ENCODE data around the gene WWTR1.
A peak's percentile ranks its signal among the peaks of the same experiment; 100 is the strongest.

Gene WWTR1

DNA sequence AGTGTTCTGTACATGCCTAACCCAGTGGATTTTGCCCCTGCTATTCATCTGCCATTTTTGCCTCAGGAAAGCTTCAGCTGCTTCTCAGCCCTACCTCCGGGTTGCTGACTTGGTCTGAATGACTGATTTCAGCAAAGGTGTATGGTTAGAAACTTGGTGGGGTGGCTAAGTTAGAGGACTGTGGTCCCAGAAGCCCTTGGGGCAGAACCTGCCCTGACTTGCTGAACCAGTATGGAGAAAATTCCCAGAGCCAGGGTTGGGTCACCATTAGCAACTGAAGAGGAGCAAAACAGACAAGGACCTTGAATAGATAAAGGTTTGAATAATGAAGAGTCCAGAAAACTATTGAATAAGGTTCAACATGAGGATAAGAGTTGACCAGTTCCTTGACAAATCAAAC is 6.1 kb upstream of the WWTR1 start:
- H3K27me3 Mint-ChIP-seq: peaks cover 67% of the 10 kb centered on the region
- peaks cover under 1% of the 10 kb centered on the region for H3K4me1 Mint-ChIP-seq (ENCODE audit: low read depth)
- no peaks in the 10 kb centered on the region for H3K9me3 Mint-ChIP-seq

DNA sequence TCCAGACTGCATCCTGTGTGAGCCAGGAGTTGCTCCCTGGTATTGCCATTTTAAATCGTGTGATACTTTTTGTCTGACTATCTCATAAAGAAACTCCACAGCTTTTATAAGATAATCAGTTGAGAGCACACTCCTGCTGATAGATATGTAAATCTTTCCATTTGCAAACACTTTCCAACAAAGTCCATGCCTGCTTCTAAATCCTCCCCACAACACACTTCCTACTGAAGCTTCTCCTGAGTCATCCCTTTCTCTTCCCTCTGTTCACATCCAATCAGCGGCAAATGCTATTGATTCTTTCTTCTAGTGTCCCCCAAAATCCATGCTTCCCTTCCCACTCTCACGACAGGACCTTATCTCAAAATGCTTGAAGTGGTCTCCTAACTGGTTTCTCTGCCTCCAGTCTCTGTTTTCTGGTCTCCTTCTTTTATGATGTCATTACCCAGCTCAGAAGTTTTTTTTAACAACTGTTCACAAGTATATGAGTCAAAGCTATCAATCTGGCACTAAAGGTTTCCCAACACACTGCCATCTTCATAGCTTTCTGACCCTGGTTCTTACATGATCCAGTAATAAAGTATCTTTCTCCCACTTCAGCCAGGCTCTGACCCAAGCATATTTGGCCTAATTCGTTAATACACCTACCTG is 4.5 kb upstream of the WWTR1 start:
- H3K4me1 Mint-ChIP-seq (ENCODE audit: low read depth): peaks cover 15% of the 10 kb centered on the region
- peaks cover 72% of the 10 kb centered on the region for H3K27me3 Mint-ChIP-seq
- H3K36me3 Mint-ChIP-seq (ENCODE audit: low read depth): no peaks in the 10 kb centered on the region
- H3K27ac Mint-ChIP-seq: no peak overlapping the region
- no peak overlapping the region for H3K4me3 Mint-ChIP-seq
- intact Hi-C loops (cut with micrococcal nuclease): no loop called here
- H3K9me3 Mint-ChIP-seq: no peaks in the 10 kb centered on the region

More for the DNA sequence above, 6.1 kb upstream of the WWTR1 start:
- H3K36me3 Mint-ChIP-seq (ENCODE audit: low read depth): no peaks in the 10 kb centered on the region
- intact Hi-C loops (cut with micrococcal nuclease): no loop called here
- H3K4me3 Mint-ChIP-seq: no peak overlapping the region
- no peak overlapping the region for H3K27ac Mint-ChIP-seq

DNA sequence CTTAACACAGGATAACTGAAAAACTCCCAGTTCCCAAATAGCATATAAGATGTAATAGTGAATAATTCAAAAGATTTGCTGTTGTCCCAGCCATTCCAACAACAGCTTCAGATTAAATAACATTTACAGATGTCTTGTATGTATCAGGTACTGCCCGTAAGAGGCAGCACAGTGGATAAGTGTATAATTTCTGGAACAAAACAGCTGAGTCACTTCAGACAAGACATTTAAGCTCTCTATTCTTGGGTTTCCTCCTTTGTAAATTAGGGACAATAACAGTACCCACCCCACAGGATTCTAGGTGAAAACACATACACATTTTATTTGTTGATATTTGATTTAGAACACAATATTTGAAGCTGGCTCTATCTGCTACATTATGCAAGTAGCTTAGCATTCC is 2.6 kb upstream of the WWTR1 start:
- Mint-ChIP-seq H3K27me3 (peaks cover 84% of the 10 kb centered on the region), H3K27ac (no peak overlapping the region)
- intact Hi-C loops (cut with micrococcal nuclease): no loop called here

DNA sequence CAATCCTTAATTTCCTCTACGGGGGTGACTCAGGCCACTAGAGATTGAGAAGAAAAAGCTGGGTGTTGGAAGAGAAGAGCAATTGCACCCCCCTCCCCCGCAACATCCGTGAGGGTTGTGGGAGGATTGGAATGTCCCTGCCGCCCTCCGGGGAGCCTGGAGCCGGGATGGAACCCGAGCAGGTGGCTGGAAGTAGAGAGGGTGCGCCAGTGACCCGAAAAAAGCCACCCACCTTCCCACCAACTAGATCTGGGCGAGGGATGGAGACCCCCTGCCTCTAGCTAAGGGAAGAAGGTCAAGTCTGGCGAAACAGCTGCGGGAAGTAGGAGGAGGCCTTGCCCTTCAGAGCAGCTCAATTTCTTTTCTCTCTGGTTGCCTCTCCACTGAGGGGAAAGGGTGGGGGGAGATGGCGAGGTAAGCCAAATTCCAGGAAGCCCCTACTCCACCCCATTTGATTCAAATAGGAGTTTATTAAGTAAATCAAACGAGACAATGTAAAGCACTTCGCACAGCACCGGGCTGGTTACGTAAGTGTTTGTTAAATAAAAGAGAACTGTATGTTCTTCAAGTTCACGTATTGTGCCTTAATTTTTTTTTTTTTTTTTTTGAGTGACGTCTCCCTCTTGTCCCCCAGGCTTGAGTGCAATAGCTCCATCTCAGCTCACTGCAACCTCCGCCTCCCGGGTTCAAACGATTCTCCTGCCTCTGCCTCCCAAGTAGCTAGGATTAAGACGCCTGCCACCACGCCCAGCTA is 1.1 kb upstream of the WWTR1 start:
- no peaks in the 10 kb centered on the region for H3K9me3 Mint-ChIP-seq
- peaks cover 89% of the 10 kb centered on the region for H3K27me3 Mint-ChIP-seq
- peak overlapping the region; percentile 85 for H3K4me3 Mint-ChIP-seq
- no peaks in the 10 kb centered on the region for H3K36me3 Mint-ChIP-seq (ENCODE audit: low read depth)
- peaks cover 20% of the 10 kb centered on the region for H3K4me1 Mint-ChIP-seq (ENCODE audit: low read depth)
- intact Hi-C loops (cut with micrococcal nuclease): no loop called here
- no peak overlapping the region for H3K27ac Mint-ChIP-seq

More for the DNA sequence above, 2.6 kb upstream of the WWTR1 start:
- Mint-ChIP-seq H3K4me3 (no peak overlapping the region), H3K4me1 (ENCODE audit: low read depth) (peaks cover 20% of the 10 kb centered on the region), H3K36me3 (ENCODE audit: low read depth) (no peaks in the 10 kb centered on the region), H3K9me3 (no peaks in the 10 kb centered on the region)

DNA sequence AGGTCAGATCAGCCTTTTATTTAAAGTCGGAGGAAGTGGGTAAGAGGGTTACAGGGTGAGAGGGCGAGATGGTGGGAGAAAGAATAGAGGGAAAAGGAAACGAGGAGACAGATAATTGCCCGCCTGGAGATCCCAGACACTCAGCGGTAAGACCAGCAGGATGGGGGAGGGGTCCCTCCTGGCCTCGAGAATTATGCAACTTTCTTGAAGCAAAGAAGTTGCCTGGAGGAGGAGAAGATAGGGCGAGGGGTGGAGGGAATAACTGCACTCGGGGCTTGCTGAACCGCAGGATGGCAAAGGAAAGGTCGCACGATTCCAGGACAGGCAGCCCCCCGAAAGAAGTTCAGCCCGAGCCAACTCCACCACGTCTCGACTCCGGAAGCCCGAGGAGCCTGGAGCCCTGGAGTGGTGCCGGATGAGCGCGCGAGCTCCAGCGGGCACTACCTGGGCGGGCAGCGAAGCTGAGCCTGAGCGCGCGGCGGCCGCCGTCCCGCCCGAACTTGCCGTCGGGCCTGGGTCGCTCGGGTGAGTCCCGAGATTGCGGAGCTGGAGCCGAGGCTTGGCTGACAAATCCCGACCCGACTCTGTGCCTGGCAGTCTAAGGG is 402 bp downstream of the WWTR1 start:
- Mint-ChIP-seq H3K27ac (no peak overlapping the region), H3K4me1 (ENCODE audit: low read depth) (peaks cover 20% of the 10 kb centered on the region), H3K36me3 (ENCODE audit: low read depth) (no peaks in the 10 kb centered on the region), H3K9me3 (no peaks in the 10 kb centered on the region), H3K27me3 (peaks cover 86% of the 10 kb centered on the region), H3K4me3 (peak overlapping the region; percentile 85)
- intact Hi-C loops (cut with micrococcal nuclease): no loop called here

DNA sequence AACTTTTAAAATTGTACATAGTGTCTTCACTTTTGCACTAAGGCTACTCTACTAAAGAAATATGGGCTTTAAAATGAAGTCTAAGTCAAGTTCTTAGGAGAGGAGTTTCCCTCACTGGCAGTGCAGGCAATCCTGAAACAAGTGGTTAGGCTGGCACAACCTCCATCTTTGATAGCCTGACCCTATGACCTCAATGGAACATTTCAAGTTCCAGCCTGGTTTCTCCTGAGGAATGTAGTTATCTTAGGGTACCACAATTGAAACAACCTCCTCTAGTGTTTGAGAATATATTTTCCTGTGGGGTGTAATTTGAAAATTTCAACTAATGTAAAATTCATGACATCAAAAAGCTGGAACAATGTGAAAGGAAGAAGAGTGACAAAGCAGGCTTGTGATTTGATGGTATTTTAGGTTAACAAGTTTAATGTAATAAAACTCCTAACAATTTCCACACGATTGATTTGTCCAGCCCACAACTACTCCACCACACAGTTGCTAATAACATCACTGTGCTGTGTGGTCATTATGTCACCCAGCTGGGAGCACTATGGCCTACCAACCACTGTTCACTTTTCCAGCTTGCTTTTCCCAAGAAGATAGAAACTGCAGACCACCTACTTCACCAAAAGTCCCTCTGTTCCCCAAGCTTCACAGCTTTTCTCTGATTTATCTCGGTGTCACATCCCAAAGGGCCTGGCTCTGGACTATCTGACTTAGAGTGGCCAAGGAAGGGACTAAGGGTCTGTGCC is 1.8 kb downstream of the WWTR1 start:
- peaks cover 88% of the 10 kb centered on the region for H3K27me3 Mint-ChIP-seq
- intact Hi-C loops (cut with micrococcal nuclease): no loop called here
- H3K27ac Mint-ChIP-seq: no peak overlapping the region
- no peak overlapping the region for H3K4me3 Mint-ChIP-seq
- H3K4me1 Mint-ChIP-seq (ENCODE audit: low read depth): peaks cover 20% of the 10 kb centered on the region
- no peaks in the 10 kb centered on the region for H3K9me3 Mint-ChIP-seq
- no peaks in the 10 kb centered on the region for H3K36me3 Mint-ChIP-seq (ENCODE audit: low read depth)

DNA sequence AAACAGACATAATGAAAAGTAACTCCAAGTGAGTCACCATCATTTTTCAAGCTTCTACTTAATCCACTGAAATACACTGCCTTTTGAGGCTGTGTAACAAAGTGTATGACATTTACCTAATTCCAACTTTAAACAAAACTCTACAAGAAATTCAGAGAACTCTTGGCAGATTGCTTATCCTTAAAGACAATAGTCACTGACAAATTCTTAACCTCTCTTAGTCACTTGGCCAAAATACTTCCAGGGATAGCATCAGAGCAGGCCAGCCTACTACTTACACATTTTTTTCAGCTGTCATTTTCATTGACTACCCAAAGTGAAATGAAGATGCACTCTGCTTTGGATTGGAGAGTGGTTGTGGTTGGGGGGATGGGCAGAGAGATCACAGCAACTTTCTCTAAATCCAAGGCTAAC is 3.6 kb downstream of the WWTR1 start:
- Mint-ChIP-seq H3K4me1 (ENCODE audit: low read depth) (peaks cover 20% of the 10 kb centered on the region), H3K4me3 (no peak overlapping the region), H3K36me3 (ENCODE audit: low read depth) (no peaks in the 10 kb centered on the region), H3K27me3 (peaks cover 90% of the 10 kb centered on the region), H3K27ac (no peak overlapping the region), H3K9me3 (no peaks in the 10 kb centered on the region)
- intact Hi-C loops (cut with micrococcal nuclease): no loop called here

DNA sequence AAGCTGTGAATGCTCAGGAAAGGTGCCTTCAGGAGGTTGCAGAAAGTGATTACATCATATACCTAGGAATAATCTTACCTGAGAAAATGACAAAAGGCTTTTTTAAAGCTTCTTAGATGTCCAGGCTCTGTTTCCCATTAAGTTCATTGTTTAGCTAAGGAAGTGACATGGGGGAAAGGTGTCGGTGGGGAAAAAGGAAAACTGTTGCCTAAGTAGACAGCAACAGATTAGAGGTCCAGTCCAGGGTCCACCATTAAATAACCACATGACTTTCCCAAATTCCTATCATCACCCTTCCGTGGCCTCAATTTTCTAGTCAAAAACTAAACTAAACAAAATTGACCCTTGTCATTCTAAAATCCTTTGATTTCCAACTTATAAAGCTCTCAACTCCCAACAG is 4.3 kb downstream of the WWTR1 start:
- H3K9me3 Mint-ChIP-seq: no peaks in the 10 kb centered on the region
- no peak overlapping the region for H3K4me3 Mint-ChIP-seq
- peaks cover 16% of the 10 kb centered on the region for H3K4me1 Mint-ChIP-seq (ENCODE audit: low read depth)
- intact Hi-C loops (cut with micrococcal nuclease): no loop called here
- H3K27ac Mint-ChIP-seq: no peak overlapping the region
- H3K27me3 Mint-ChIP-seq: peaks cover 89% of the 10 kb centered on the region
- no peaks in the 10 kb centered on the region for H3K36me3 Mint-ChIP-seq (ENCODE audit: low read depth)

DNA sequence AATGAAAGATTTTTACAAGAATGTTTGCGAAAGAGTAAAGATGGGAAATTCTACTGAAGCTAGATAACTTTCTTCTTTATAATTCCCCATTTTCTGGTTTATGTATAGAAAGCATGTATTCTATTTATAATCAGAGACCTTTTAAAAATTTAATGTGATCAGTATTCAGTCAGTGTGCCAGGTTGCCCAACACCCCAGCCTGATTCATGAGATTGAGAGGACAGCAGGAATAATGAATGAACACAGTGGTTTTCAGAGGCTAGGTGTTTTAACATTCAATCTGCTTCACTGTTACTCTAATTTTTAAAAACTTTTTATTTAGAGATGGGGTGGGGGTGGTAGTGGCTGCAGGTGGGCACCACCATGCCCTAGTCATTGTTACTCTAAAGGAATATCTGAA is 4.7 kb downstream of the WWTR1 start:
- intact Hi-C loops (cut with micrococcal nuclease): no loop called here
- Mint-ChIP-seq H3K9me3 (no peaks in the 10 kb centered on the region), H3K36me3 (ENCODE audit: low read depth) (no peaks in the 10 kb centered on the region), H3K4me1 (ENCODE audit: low read depth) (peaks cover 11% of the 10 kb centered on the region), H3K27ac (no peak overlapping the region), H3K27me3 (peaks cover 89% of the 10 kb centered on the region), H3K4me3 (no peak overlapping the region)

DNA sequence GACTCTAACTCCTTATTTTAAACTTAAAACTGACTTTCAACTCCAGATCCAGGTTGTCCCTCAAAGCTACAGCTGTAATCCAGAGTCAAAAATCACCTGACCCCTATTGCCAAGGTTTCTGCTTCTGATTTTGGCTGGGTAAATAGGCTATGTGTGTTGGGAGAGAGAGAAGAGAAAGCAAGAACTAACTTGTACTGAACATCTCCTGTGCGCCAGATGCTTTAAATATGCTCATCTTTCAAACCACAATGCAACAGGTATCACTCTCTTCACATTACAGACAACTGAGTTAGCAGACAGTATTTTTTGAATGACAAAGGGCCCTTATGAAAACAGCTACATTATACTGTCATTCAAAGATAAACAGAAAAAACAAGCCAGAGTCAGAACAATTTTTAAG is 7.0 kb downstream of the WWTR1 start:
- peaks cover 82% of the 10 kb centered on the region for H3K27me3 Mint-ChIP-seq
- H3K9me3 Mint-ChIP-seq: no peaks in the 10 kb centered on the region
- H3K36me3 Mint-ChIP-seq (ENCODE audit: low read depth): no peaks in the 10 kb centered on the region
- no peak overlapping the region for H3K4me3 Mint-ChIP-seq
- intact Hi-C loops (cut with micrococcal nuclease): no loop called here
- H3K27ac Mint-ChIP-seq: no peak overlapping the region
- no peaks in the 10 kb centered on the region for H3K4me1 Mint-ChIP-seq (ENCODE audit: low read depth)

DNA sequence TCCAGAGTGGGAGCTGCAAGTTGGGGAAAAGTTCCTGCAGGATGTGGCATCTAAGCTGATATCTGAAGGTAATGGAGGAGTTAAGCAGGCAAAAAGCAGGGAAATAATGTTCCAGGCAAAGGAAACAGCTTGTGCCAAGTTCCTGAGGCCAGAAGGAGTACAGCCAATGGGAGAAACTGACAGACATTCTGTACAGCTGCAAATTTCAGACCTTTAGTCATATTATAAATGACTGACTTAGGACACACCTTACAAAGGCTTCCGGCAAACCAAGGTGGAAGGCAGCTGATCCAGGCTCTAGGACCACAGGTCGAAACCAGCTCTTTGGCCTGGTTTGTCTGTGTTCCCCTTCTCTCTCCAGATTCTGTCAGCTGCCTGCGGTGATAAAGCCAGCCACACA is 9.3 kb downstream of the WWTR1 start:
- H3K9me3 Mint-ChIP-seq: no peaks in the 10 kb centered on the region
- no peaks in the 10 kb centered on the region for H3K4me1 Mint-ChIP-seq (ENCODE audit: low read depth)
- peaks cover 76% of the 10 kb centered on the region for H3K27me3 Mint-ChIP-seq
- H3K4me3 Mint-ChIP-seq: no peak overlapping the region
- intact Hi-C loops (cut with micrococcal nuclease): no loop called here
- H3K36me3 Mint-ChIP-seq (ENCODE audit: low read depth): no peaks in the 10 kb centered on the region
- H3K27ac Mint-ChIP-seq: no peak overlapping the region

DNA sequence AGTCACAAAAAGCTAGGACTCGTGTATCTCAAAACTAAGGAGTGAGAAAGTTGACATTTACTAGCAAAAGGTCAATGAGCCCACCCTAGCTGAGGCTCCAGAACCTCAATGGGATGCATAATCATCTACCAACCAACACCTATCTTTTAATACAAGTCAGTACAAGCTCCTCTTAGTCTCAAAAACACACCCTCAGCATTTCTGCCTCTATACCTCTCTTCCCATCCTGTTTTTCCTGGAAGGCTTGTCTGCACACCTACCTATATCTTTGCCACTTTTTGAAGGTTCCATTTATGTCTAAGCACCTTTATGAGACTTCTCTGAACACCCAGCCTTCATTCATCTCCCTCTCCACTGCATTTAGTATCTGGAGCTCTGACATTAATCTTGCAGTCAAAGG is 10.0 kb downstream of the WWTR1 start:
- Mint-ChIP-seq H3K9me3 (no peaks in the 10 kb centered on the region), H3K27ac (no peak overlapping the region), H3K27me3 (peaks cover 73% of the 10 kb centered on the region), H3K4me3 (no peak overlapping the region), H3K4me1 (ENCODE audit: low read depth) (no peaks in the 10 kb centered on the region), H3K36me3 (ENCODE audit: low read depth) (no peaks in the 10 kb centered on the region)
- intact Hi-C loops (cut with micrococcal nuclease): no loop called here

DNA sequence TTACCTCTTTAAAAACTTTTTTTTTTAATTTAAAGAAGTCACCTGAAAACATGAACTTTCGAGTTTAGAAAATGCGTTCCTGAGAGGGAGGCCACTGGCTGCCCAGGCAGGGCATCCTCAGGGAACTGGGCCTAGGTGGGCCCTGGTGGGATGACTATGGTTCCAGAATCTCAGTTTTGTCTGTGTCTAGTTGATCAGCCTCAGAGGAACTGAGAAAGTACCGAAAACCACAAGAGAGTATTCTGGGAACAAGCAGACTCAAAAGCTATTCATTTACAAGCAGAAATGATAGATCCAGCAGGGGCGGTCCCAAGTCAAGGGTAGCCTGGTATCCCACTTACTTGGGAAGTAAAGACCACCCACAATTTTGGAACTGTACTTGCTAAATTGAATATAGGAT is 10.5 kb downstream of the WWTR1 start:
- Mint-ChIP-seq H3K9me3 (no peaks in the 10 kb centered on the region), H3K4me3 (no peak overlapping the region), H3K4me1 (ENCODE audit: low read depth) (no peaks in the 10 kb centered on the region), H3K27me3 (peaks cover 76% of the 10 kb centered on the region), H3K36me3 (ENCODE audit: low read depth) (no peaks in the 10 kb centered on the region), H3K27ac (no peak overlapping the region)
- intact Hi-C loops (cut with micrococcal nuclease): no loop called here

DNA sequence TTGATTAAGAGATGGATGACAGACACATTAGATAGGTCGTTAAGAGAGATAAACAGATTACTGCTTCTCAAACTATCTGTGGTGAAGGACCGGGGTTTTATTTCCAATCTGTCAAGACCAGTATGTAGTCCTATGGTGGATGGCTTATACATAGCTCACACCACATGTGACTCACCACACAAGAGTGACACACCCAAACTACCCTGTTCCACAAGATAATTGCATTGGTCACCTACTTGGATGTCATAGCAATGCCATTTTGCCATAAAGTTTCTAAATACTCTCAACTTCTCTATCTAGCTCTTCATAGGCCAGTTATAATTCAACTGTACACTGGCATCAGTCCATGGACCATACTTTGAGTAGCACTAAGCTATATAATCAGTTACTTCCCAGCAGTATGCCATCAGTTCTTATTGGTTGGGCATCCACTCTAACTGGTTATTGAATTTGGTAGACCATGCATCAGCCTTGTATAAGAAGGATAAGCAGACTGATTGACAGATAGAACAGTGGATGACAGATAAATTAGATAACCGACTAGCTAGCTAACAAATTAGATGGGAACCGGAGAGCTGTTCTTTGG is 11.6 kb downstream of the WWTR1 start:
- Mint-ChIP-seq H3K4me1 (ENCODE audit: low read depth) (no peaks in the 10 kb centered on the region), H3K27ac (no peak overlapping the region), H3K4me3 (no peak overlapping the region), H3K36me3 (ENCODE audit: low read depth) (no peaks in the 10 kb centered on the region), H3K27me3 (peaks cover 74% of the 10 kb centered on the region), H3K9me3 (no peaks in the 10 kb centered on the region)
- intact Hi-C loops (cut with micrococcal nuclease): no loop called here
